Prostate gland (tissue), 2 donors: ENCODE data around the gene NAALADL2. TPM values are rescaled to one million over a fixed set of nuclear protein-coding genes. Genes with fewer than 3 reads are reported as not detected.
"Not testable (repeated sequence)": the region's sequence is repeated elsewhere in the genome, so short reads cannot be mapped to it uniquely, and the experiment has no call there.

ENCODE experiments used
- DNase-seq: peaks from one replicate; pipeline ENCODE4 v3.0.0-alpha.2; 2019; ENCODE audit warnings: low spot score
- H3K27ac ChIP-seq, 2 donors: fragments of 200-600 bp; sonication (generic); 2 replicates each; pipeline ENCODE4 v1.5.1; 2017 to 2019
- H3K27me3 ChIP-seq: fragments of 200-600 bp; sonication (generic); replicated peaks from 2 replicates; pipeline ENCODE4 v1.5.1; 2019; ENCODE audit not compliant: insufficient read depth
- H3K36me3 ChIP-seq, 2 donors: fragments of 200-600 bp; sonication (generic); 1 replicate in 1 of 2; 2 replicates in 1 of 2; pipeline versions ENCODE4 v1.5.1 to v1.8.1; 2017 to 2019
- H3K4me1 ChIP-seq: fragments of 200-600 bp; sonication (generic); replicated peaks from 2 replicates; pipeline ENCODE4 v1.5.1; 2019
- H3K4me3 ChIP-seq, 2 donors: fragments of 200-600 bp; sonication (generic); 2 replicates each; pipeline ENCODE4 v1.5.1; 2017 to 2019
- H3K9me3 ChIP-seq: fragments of 200-600 bp; sonication (generic); 2 replicates; pipeline ENCODE4 v1.5.1; 2017
- POLR2A ChIP-seq: fragments of 450-650 bp; IDR thresholded peaks from one replicate; pipeline ENCODE4 v1.6.1; 2016; ENCODE audit warnings: antibody characterized with exemption, mild to moderate bottlenecking
- POLR2AphosphoS5 ChIP-seq: sonication (generic); formaldehyde crosslinking; IDR thresholded peaks from one replicate; pipeline ENCODE4 v1.6.1; 2017; ENCODE audit warnings: antibody characterized with exemption
- WGBS: methylation state at CpG from one replicate; pipeline ENCODE4 v1.1.5; 2018; 5-methylcytosine and 5-hydroxymethylcytosine counted together
- intact Hi-C: fragments of 100-400 bp; cut with DNase I; formaldehyde crosslinking; loops from one replicate; pipeline ENCODE4 v1.14.2; 2022
- total RNA-seq, 2 donors: library from RNA; depleted of rRNA; stranded (reverse); fragments of >200 nt; gene quantifications; one replicate each; pipeline ENCODE4 v1.1.0, GENCODE V29; 2016
- TF ChIP-seq, protein P1 (sequence below), 4 experiments: fragments of 200-600 bp in 2 of 4; fragments of 450-650 bp in 2 of 4; sonication (generic) in 2 of 4; IDR thresholded peaks; 1 replicate in 3 of 4; 2 replicates in 1 of 4; pipeline ENCODE4 v1.5.1; 2016 to 2019; ENCODE audit warnings: antibody characterized with exemption in 4 of 4, mild to moderate bottlenecking in 2 of 4, moderate library complexity in 2 of 4

Gene NAALADL2
- total RNA-seq, 2 donors from 2014 or later = 12.2 to 20.2 TPM

DNA sequence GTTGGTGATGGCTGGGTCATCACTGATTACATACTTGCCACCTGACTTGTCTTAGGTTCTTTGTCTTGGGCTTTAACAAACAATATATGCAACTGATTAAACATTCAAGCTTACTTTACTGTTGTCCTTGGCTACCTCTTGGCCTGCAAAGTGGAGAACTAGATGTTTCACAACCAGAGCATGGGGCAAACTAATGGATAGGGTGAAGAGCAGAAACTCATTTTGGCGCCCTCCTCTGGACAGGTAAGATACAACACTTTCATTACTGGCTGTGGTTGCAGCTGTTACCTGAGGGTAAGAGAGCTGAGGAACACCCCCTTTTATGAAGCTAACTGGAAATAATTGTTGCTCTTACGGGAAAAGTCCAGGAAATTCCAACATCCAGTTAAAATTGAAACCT lies 262.1 kb downstream of the NAALADL2 start:
- no peaks in the 10 kb centered on the region for H3K9me3 ChIP-seq
- H3K4me3 ChIP-seq = no peak overlapping the region
- intact Hi-C loops = no loop called here
- no peak overlapping the region for H3K27ac ChIP-seq
- 43% methylated on average over 2 of the region's 2 CpGs for WGBS
- TF ChIP-seq, protein P1, sequence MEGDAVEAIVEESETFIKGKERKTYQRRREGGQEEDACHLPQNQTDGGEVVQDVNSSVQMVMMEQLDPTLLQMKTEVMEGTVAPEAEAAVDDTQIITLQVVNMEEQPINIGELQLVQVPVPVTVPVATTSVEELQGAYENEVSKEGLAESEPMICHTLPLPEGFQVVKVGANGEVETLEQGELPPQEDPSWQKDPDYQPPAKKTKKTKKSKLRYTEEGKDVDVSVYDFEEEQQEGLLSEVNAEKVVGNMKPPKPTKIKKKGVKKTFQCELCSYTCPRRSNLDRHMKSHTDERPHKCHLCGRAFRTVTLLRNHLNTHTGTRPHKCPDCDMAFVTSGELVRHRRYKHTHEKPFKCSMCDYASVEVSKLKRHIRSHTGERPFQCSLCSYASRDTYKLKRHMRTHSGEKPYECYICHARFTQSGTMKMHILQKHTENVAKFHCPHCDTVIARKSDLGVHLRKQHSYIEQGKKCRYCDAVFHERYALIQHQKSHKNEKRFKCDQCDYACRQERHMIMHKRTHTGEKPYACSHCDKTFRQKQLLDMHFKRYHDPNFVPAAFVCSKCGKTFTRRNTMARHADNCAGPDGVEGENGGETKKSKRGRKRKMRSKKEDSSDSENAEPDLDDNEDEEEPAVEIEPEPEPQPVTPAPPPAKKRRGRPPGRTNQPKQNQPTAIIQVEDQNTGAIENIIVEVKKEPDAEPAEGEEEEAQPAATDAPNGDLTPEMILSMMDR (IDR thresholded peaks at IDR 0.05) = no peak
- TF ChIP-seq POLR2A (no peak), POLR2AphosphoS5 (no peak)
- no peaks in the 10 kb centered on the region for H3K36me3 ChIP-seq
- H3K27me3 ChIP-seq = no peaks in the 10 kb centered on the region
- H3K4me1 ChIP-seq = no peaks in the 10 kb centered on the region
- DNase-seq = no peak

DNA sequence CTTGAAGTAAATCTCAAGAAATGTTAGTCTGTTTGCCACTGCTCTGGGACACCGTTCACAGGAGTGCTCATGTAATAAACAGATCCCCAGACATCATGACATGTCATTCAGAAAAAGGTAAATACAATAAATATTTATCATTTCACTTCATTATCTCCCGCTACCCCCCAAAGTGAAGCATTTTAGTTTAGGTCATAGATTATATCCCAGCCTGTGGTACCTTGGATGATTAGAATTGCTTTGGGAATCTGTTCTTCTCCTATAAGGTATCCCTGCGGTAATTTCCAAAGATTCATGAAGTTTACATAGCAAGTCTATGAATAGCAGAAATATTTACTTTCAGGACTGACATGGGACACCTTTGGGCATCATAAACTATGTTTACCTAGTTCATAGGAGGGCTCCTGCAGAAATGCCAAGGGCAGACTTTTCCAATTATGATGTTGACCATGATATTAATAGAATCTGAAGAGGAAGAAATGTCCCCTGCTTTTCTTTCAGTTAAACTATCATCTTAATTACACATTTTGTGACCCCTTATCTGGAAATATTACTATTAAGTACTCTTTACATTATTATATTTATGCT lies 268.0 kb downstream of the NAALADL2 start:
- Histone ChIP-seq H3K4me1 (no peaks in the 10 kb centered on the region), H3K9me3 (no peaks in the 10 kb centered on the region), H3K4me3 (no peak overlapping the region), H3K36me3 (no peaks in the 10 kb centered on the region), H3K27me3 (no peaks in the 10 kb centered on the region), H3K27ac (no peak overlapping the region)
- no peak for TF ChIP-seq POLR2A
- TF ChIP-seq, protein P1 (IDR thresholded peaks at IDR 0.05) = no peak
- TF ChIP-seq POLR2AphosphoS5 = no peak
- 75% methylated on average over 3 of the region's 3 CpGs for WGBS
- no peak for DNase-seq
- intact Hi-C loops = no loop called here

DNA sequence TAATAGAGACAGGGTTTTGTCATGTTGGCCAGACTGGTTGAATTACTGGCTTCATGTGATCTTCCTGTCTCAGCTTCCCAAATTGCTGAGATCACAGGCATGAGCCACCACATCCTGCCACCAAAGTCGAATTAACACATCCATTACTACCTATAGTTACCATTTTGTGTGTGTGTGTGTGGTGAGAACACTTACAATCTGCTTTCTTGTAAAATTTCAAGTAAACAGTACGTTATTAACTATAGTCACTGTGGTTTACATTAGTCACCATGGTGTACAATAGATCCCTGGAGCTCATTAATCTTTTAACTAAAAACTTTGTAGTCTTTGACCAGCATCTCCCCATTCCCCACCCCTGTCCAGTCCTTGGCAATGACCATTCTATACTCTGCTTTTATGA lies 270.0 kb downstream of the NAALADL2 start:
- H3K4me1 ChIP-seq = no peaks in the 10 kb centered on the region
- no peak for DNase-seq
- no peak for TF ChIP-seq POLR2A
- TF ChIP-seq, protein P1 (IDR thresholded peaks at IDR 0.05) = no peak
- no peak for TF ChIP-seq POLR2AphosphoS5
- H3K9me3 ChIP-seq = no peaks in the 10 kb centered on the region
- 73% methylated on average over 2 of the region's 2 CpGs for WGBS
- H3K27me3 ChIP-seq = no peaks in the 10 kb centered on the region
- no peak overlapping the region for H3K27ac ChIP-seq
- intact Hi-C loops = no loop called here
- H3K36me3 ChIP-seq = no peaks in the 10 kb centered on the region
- H3K4me3 ChIP-seq = no peak overlapping the region

DNA sequence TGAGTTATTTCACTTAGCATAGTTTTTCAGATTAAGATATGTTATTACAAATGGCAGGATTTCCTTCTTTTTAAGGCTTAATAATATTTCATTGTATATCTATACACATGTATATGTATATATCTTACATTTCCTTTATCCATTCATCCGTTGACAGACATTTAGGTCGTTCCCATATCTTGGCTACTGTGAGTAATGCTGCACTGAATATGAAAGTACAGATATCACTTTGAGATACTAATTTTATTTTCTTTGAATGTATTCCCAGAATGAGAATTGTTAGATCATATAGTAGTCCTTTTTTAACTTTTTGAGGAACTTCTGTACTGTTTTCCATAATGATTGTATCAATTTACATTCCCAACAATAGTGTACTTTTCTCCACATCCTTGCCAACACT lies 270.4 kb downstream of the NAALADL2 start:
- Histone ChIP-seq H3K27ac (no peak overlapping the region), H3K4me1 (no peaks in the 10 kb centered on the region), H3K4me3 (no peak overlapping the region), H3K36me3 (no peaks in the 10 kb centered on the region), H3K9me3 (no peaks in the 10 kb centered on the region), H3K27me3 (no peaks in the 10 kb centered on the region)
- WGBS = 84% methylated on average over 2 of the region's 2 CpGs
- TF ChIP-seq POLR2AphosphoS5 = no peak
- TF ChIP-seq, protein P1 (IDR thresholded peaks at IDR 0.05) = no peak
- TF ChIP-seq POLR2A = no peak
- DNase-seq = no peak
- intact Hi-C loops = no loop called here

DNA sequence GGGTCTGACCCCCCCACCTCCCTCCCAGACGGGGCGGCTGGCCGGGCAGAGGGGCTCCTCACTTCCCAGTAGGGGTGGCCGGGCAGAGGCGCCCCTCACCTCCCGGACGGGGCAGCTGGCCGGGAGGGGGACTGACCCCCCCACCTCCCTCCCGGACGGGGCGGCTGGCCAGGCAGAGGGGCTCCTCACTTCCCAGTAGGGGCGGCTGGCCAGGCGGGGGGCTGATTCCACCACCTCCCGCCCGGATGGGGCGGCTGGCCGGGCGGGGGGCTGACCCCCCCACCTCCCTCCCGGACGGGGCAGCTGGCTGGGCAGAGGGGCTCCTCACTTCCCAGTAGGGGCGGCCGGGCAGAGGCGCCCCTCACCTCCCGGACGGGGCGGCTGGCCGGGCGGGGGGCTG lies 272.7 kb downstream of the NAALADL2 start:
- H3K27me3 ChIP-seq, H3K4me1 ChIP-seq, H3K9me3 ChIP-seq, H3K4me3 ChIP-seq, intact Hi-C loops, H3K36me3 ChIP-seq, DNase-seq, H3K27ac ChIP-seq: not testable (repeated sequence)
- WGBS = 96% methylated on average over 5 of the region's 28 CpGs

DNA sequence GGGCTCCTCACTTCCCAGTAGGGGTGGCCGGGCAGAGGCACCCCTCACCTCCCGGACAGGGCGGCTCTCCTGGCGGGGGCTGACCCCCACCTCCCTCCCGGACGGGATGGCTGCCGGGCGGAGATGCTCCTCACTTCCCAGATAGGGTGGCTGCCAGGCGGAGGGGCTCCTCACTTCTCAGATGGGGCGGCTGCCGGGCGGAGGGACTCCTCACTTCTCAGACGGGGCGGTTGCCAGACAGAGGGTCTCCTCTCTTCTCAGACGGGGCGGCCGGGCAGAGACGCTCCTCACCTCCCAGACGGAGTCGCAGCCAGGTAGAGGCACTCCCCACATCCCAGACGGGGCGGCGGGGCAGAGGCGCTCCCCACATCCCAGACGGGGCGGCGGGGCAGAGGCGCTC lies 273.6 kb downstream of the NAALADL2 start:
- H3K9me3 ChIP-seq, H3K27me3 ChIP-seq, H3K4me1 ChIP-seq, H3K27ac ChIP-seq, DNase-seq, H3K4me3 ChIP-seq, intact Hi-C loops, H3K36me3 ChIP-seq: not testable (repeated sequence)
- 90% methylated on average over 15 of the region's 28 CpGs for WGBS
